Mesothelial cell of epicardium (in vitro differentiated cells): ENCODE data around the gene CHRNG. TPM values are rescaled to one million over a fixed set of nuclear protein-coding genes. Genes with fewer than 3 reads are reported as not detected.

Experiments
- DNase-seq, 2 experiments: peaks; one replicate each; pipeline ENCODE4 v3.0.0; 2021; ENCODE audit warnings: low spot score in 2 of 2; ENCODE audit not compliant: unreplicated experiment in 2 of 2
- H3K27ac Mint-ChIP-seq: 2 replicates; pipeline ENCODE4 v1.8.0; 2021; ENCODE audit warnings: mixed read lengths
- H3K27me3 Mint-ChIP-seq: 2 replicates; pipeline ENCODE4 v1.8.0; 2021; ENCODE audit warnings: low read depth, mixed read lengths
- H3K36me3 Mint-ChIP-seq: 2 replicates; pipeline ENCODE4 v1.8.0; 2021; ENCODE audit warnings: mixed read lengths
- H3K4me1 Mint-ChIP-seq: 2 replicates; pipeline ENCODE4 v1.8.0; 2021; ENCODE audit warnings: mixed read lengths
- H3K4me3 Mint-ChIP-seq: 2 replicates; pipeline ENCODE4 v1.8.0; 2021; ENCODE audit warnings: mild to moderate bottlenecking, moderate library complexity, mixed read lengths
- H3K9me3 Mint-ChIP-seq: 2 replicates; pipeline ENCODE4 v1.8.0; 2021; ENCODE audit warnings: mixed read lengths
- CTCF ChIP-seq: fragments of 200-600 bp; sonication (generic); IDR thresholded peaks from one replicate; pipeline ENCODE4 v1.5.0; 2021; ENCODE audit warnings: antibody characterized with exemption; ENCODE audit not compliant: unreplicated experiment
- total RNA-seq: library from RNA; stranded (reverse); gene quantifications from 3 replicates; pipeline ENCODE4 v1.2.1, GENCODE V29; 2021

Gene CHRNG
- total RNA-seq, 1 donor from 2014 or later, result not detected

GRCh38 chr2:232497348-232497747, 42.1 kb upstream of the CHRNG start:
- Mint-ChIP-seq H3K4me3 (no peak overlapping the region), H3K36me3 (no peaks in the 10 kb centered on the region), H3K4me1 (peaks cover 9% of the 10 kb centered on the region), H3K27ac (no peak overlapping the region), H3K27me3 (peaks cover 47% of the 10 kb centered on the region), H3K9me3 (no peaks in the 10 kb centered on the region)
- no peak for TF ChIP-seq CTCF
- DNase-seq, result no peak

GRCh38 chr2:232498452-232498851, 41.0 kb upstream of the CHRNG start:
- TF ChIP-seq CTCF, result no peak
- H3K9me3 Mint-ChIP-seq, result no peaks in the 10 kb centered on the region
- peaks cover 47% of the 10 kb centered on the region for H3K27me3 Mint-ChIP-seq
- no peak overlapping the region for H3K4me3 Mint-ChIP-seq
- H3K36me3 Mint-ChIP-seq, result no peaks in the 10 kb centered on the region
- H3K27ac Mint-ChIP-seq, result no peak overlapping the region
- peaks cover 13% of the 10 kb centered on the region for H3K4me1 Mint-ChIP-seq
- DNase-seq, result no peak

GRCh38 chr2:232501331-232501771, 38.1 kb upstream of the CHRNG start:
- TF ChIP-seq CTCF, result no peak
- DNase-seq, result no peak
- H3K27me3 Mint-ChIP-seq, result peaks cover 69% of the 10 kb centered on the region
- H3K9me3 Mint-ChIP-seq, result no peaks in the 10 kb centered on the region
- H3K27ac Mint-ChIP-seq, result no peak overlapping the region
- H3K4me3 Mint-ChIP-seq, result peak overlapping the region; percentile 17
- no peaks in the 10 kb centered on the region for H3K36me3 Mint-ChIP-seq
- H3K4me1 Mint-ChIP-seq, result peaks cover 27% of the 10 kb centered on the region

GRCh38 chr2:232501794-232502390, 37.6 kb upstream of the CHRNG start:
- TF ChIP-seq CTCF, result no peak
- H3K4me1 Mint-ChIP-seq, result peaks cover 32% of the 10 kb centered on the region
- peaks cover 74% of the 10 kb centered on the region for H3K27me3 Mint-ChIP-seq
- H3K36me3 Mint-ChIP-seq, result no peaks in the 10 kb centered on the region
- H3K4me3 Mint-ChIP-seq, result peak overlapping the region; percentile 71
- DNase-seq, result no peak
- no peaks in the 10 kb centered on the region for H3K9me3 Mint-ChIP-seq
- no peak overlapping the region for H3K27ac Mint-ChIP-seq

GRCh38 chr2:232502511-232502910, 37.0 kb upstream of the CHRNG start:
- Mint-ChIP-seq H3K27me3 (peaks cover 77% of the 10 kb centered on the region), H3K27ac (peak overlapping the region; percentile 77), H3K4me3 (peak overlapping the region; percentile 71), H3K9me3 (no peaks in the 10 kb centered on the region), H3K4me1 (peaks cover 36% of the 10 kb centered on the region), H3K36me3 (no peaks in the 10 kb centered on the region)
- no peak for DNase-seq
- no peak for TF ChIP-seq CTCF
